ENCODE measurements around the gene MORN1.
"Not testable (repeated sequence)": the region's sequence is repeated elsewhere in the genome, so short reads cannot be mapped to it uniquely, and the experiment has no call there.

MORN1 gene

DNA sequence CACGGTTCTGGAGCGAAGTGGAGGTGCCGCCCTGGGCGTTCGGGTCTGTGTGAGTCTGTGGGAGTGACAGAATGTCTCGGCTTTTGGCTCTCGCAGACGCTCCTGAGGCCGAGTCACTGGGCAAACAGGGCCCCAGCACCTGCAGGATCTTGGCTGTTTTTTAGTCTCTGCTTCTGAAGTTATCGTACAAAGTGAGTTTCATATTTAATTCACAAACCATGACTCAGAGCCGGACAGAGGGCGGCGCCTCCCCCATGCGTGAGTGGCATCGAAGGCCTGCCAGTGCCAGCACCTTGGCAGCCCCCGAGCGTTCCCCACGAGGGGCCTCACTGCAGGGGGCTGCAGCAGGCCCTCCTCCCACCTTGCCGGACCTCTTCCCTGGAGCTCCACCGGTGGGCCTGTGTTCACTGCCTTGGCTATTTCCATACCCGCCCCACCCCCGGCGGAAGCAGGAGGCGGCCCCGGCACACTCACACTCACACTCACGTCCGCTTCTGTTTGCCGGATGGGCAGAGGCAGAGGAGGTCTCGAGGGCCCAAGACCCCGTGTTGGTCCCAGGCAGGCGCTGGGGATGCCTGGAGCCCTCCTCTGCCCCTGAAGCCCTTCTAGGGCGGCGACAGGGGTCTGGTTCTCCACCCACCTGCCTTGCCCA, 56.3 kb downstream of the MORN1 start:
- H3K9ac ChIP-seq (ENCODE audit: low read depth, low read length, poor library complexity, severe bottlenecking) = no peak overlapping the region
- H3K27me3 ChIP-seq (ENCODE audit: insufficient read depth, low read length, poor library complexity, severe bottlenecking) = no peaks in the 10 kb centered on the region
- TF ChIP-seq, protein P1, sequence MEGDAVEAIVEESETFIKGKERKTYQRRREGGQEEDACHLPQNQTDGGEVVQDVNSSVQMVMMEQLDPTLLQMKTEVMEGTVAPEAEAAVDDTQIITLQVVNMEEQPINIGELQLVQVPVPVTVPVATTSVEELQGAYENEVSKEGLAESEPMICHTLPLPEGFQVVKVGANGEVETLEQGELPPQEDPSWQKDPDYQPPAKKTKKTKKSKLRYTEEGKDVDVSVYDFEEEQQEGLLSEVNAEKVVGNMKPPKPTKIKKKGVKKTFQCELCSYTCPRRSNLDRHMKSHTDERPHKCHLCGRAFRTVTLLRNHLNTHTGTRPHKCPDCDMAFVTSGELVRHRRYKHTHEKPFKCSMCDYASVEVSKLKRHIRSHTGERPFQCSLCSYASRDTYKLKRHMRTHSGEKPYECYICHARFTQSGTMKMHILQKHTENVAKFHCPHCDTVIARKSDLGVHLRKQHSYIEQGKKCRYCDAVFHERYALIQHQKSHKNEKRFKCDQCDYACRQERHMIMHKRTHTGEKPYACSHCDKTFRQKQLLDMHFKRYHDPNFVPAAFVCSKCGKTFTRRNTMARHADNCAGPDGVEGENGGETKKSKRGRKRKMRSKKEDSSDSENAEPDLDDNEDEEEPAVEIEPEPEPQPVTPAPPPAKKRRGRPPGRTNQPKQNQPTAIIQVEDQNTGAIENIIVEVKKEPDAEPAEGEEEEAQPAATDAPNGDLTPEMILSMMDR (conservative IDR thresholded peaks at IDR 0.05; ENCODE audit: low read length) = no peak
- no peak for TF ChIP-seq EZH2phosphoT487 (IDR thresholded peaks at IDR 0.05; ENCODE audit: borderline replicate concordance)
- no peaks in the 10 kb centered on the region for H3F3A ChIP-seq (ENCODE audit: low read depth)
- no peak overlapping the region for H2AFZ ChIP-seq (ENCODE audit: low read length)
- no peaks in the 10 kb centered on the region for H3K9me3 ChIP-seq (ENCODE audit: insufficient read depth, low read depth, low read length)
- H4K20me1 ChIP-seq (ENCODE audit: insufficient read depth, low read length, poor library complexity, severe bottlenecking) = no peaks in the 10 kb centered on the region
- no peaks in the 10 kb centered on the region for H3K9me2 ChIP-seq (replicated peaks; ENCODE audit: low read depth, low read length)
- H3K36me3 ChIP-seq (ENCODE audit: insufficient read depth, low read length) = no peaks in the 10 kb centered on the region
- H3K4me1 ChIP-seq (ENCODE audit: insufficient read depth, low read length, poor library complexity, severe bottlenecking) = no peaks in the 10 kb centered on the region
- H3K79me2 ChIP-seq (ENCODE audit: insufficient read depth, low read length) = no peaks in the 10 kb centered on the region
- H3K4me2 ChIP-seq (ENCODE audit: low read depth, low read length, poor library complexity, severe bottlenecking) = no peak overlapping the region
- no peak overlapping the region for H3K4me3 ChIP-seq (ENCODE audit: low read length, poor library complexity, severe bottlenecking)

DNA sequence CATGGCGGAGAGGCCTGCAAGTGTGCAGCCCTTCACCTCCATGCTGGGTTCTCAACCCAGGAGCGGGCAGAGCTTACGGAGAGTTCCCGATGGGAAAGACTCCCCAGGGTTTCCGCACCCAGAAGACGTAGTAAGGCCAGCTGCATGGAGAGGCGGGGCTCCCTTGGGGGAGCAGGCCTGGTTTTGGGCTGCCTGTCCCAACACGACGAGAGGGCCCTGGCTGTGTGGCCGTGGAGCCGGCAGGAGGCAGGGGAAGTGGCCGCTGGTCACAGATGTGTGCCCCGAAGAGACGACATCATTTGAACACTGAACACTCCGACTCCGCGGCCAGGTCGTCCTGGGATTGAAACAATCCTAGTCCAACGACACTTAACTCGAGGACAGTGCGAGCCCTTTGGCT, 57.0 kb downstream of the MORN1 start:
- Histone ChIP-seq H3K79me2 (ENCODE audit: insufficient read depth, low read length) (no peaks in the 10 kb centered on the region), H3K36me3 (ENCODE audit: insufficient read depth, low read length) (no peaks in the 10 kb centered on the region), H3K9me2 (replicated peaks; ENCODE audit: low read depth, low read length) (no peaks in the 10 kb centered on the region), H4K20me1 (ENCODE audit: insufficient read depth, low read length, poor library complexity, severe bottlenecking) (no peaks in the 10 kb centered on the region), H3K9ac (ENCODE audit: low read depth, low read length, poor library complexity, severe bottlenecking) (no peak overlapping the region), H3F3A (ENCODE audit: low read depth) (no peaks in the 10 kb centered on the region), H3K27me3 (ENCODE audit: insufficient read depth, low read length, poor library complexity, severe bottlenecking) (no peaks in the 10 kb centered on the region), H3K9me3 (ENCODE audit: insufficient read depth, low read depth, low read length) (no peaks in the 10 kb centered on the region), H3K4me2 (ENCODE audit: low read depth, low read length, poor library complexity, severe bottlenecking) (no peak overlapping the region), H3K4me3 (ENCODE audit: low read length, poor library complexity, severe bottlenecking) (no peak overlapping the region), H3K4me1 (ENCODE audit: insufficient read depth, low read length, poor library complexity, severe bottlenecking) (no peaks in the 10 kb centered on the region), H2AFZ (ENCODE audit: low read length) (no peak overlapping the region)
- TF ChIP-seq, protein P1 (conservative IDR thresholded peaks at IDR 0.05; ENCODE audit: low read length) = no peak
- no peak for TF ChIP-seq EZH2phosphoT487 (IDR thresholded peaks at IDR 0.05; ENCODE audit: borderline replicate concordance)

DNA sequence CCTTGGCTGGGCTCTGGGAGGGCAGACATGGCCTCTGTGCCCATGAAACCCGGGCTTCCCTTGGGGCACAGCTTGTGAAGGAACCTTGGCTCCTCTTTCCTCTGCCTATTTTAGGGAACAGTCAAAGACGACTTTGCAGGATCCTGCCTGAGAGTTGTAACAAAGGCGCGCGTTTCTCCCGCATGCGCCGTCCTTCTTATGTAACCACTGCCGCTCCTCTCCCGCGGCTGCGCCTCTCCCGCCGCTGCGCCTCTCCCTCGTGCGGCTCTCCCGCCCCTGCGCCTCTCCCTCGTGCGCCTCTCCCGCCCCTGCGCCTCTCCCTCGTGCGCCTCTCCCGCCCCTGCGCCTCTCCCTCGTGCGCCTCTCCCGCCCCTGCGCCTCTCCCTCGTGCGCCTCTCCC, 59.8 kb downstream of the MORN1 start:
- not testable (repeated sequence) for H3K9ac ChIP-seq (ENCODE audit: low read depth, low read length, poor library complexity, severe bottlenecking); H3K4me2 ChIP-seq (ENCODE audit: low read depth, low read length, poor library complexity, severe bottlenecking); H3K27me3 ChIP-seq (ENCODE audit: insufficient read depth, low read length, poor library complexity, severe bottlenecking); H3K9me2 ChIP-seq (replicated peaks; ENCODE audit: low read depth, low read length); H3K9me3 ChIP-seq (ENCODE audit: insufficient read depth, low read depth, low read length); H4K20me1 ChIP-seq (ENCODE audit: insufficient read depth, low read length, poor library complexity, severe bottlenecking); H3K4me3 ChIP-seq (ENCODE audit: low read length, poor library complexity, severe bottlenecking); H3K4me1 ChIP-seq (ENCODE audit: insufficient read depth, low read length, poor library complexity, severe bottlenecking); H3K79me2 ChIP-seq (ENCODE audit: insufficient read depth, low read length); H3F3A ChIP-seq (ENCODE audit: low read depth); H3K36me3 ChIP-seq (ENCODE audit: insufficient read depth, low read length); H2AFZ ChIP-seq (ENCODE audit: low read length)

DNA sequence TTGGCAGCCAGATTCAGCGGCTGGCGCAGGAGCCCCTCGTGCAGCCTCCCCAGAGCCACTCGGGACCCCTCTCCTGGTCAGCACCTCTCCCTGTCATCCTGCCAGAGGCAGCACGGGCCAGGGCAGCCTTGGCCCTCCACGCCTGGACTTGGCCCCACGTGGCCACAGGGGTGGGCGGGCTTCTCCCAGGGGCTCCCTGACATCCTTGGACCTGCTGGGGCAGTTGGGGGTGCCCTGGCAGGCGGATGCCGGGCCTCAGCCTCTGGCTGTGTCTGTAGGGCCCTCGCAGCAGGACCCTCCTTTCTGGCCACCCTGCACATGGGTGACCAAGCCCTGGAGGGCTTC, 60.2 kb downstream of the MORN1 start:
- Histone ChIP-seq H3K36me3 (ENCODE audit: insufficient read depth, low read length) (no peaks in the 10 kb centered on the region), H3F3A (ENCODE audit: low read depth) (no peaks in the 10 kb centered on the region), H3K4me2 (ENCODE audit: low read depth, low read length, poor library complexity, severe bottlenecking) (no peak overlapping the region), H2AFZ (ENCODE audit: low read length) (no peak overlapping the region), H3K27me3 (ENCODE audit: insufficient read depth, low read length, poor library complexity, severe bottlenecking) (no peaks in the 10 kb centered on the region), H3K4me3 (ENCODE audit: low read length, poor library complexity, severe bottlenecking) (no peak overlapping the region), H3K9me3 (ENCODE audit: insufficient read depth, low read depth, low read length) (no peaks in the 10 kb centered on the region), H3K79me2 (ENCODE audit: insufficient read depth, low read length) (no peaks in the 10 kb centered on the region), H4K20me1 (ENCODE audit: insufficient read depth, low read length, poor library complexity, severe bottlenecking) (no peaks in the 10 kb centered on the region), H3K9me2 (replicated peaks; ENCODE audit: low read depth, low read length) (no peaks in the 10 kb centered on the region), H3K9ac (ENCODE audit: low read depth, low read length, poor library complexity, severe bottlenecking) (no peak overlapping the region), H3K4me1 (ENCODE audit: insufficient read depth, low read length, poor library complexity, severe bottlenecking) (no peaks in the 10 kb centered on the region)
- TF ChIP-seq, protein P1 (conservative IDR thresholded peaks at IDR 0.05; ENCODE audit: low read length) = no peak
- no peak for TF ChIP-seq EZH2phosphoT487 (IDR thresholded peaks at IDR 0.05; ENCODE audit: borderline replicate concordance)
